ENCODE data around the gene EMP1.

Gene EMP1

DNA sequence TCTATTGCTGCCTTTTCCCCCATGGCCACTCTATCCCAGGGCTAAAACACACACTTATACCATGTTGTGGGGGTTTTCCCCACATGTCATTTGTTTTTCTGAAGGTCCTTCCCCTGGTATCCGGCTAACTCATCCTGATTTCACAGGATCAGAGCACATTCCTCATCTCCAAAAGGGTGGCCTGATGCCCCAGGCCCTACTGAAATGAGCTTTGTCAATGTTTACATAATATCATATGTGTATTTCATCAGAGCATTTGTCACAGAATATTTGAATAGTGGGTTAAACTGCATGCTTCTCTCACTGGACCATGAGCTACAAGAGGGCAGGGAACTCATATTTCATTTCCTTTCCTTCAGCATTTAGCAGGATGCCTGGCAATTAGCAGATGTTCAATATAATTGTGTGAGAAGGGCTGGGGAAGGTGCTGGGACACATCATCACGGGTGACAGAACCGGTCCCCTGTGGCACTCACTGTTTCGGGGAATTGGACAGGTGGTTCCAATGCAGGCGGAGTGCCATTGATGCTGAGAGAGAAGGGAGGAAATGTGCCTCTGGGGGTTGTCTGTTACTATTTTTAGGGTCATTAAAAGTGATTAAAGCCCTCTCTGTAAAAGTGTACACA is 26.8 kb downstream of the EMP1 start:
- DNase-seq (ENCODE audit: low read depth), result peak; percentile 51

- DNase-seq (ENCODE audit: low read depth), result no peak
Measured at GRCh38 chr12:13223941-13224340, 27.4 kb downstream of the EMP1 start.

DNA sequence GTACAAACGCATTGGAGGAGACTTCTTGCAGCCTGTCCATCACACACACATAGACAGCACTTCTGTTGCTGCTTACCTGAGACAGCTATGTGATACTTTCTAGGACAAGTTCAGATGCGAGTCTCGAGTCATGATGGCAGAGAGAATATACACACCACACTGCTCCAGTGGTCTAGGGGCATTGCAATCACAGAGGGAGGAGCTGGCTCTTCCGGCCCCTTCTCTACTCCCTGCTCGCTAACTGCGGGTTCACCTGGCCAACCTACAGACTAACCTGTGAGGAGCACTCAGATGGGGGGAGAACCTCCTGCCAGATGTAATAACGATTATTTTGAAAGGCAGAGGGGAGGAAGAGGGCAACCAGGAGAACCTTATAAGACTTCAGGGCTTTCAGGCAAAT is 30.7 kb downstream of the EMP1 start:
- no peak for DNase-seq (ENCODE audit: low read depth)

- no peak for DNase-seq (ENCODE audit: low read depth)
Measured at GRCh38 chr12:13228579-13228978, 32.1 kb downstream of the EMP1 start.

GRCh38 chr12:13229504-13229903 is 33.0 kb downstream of the EMP1 start:
- no peak for DNase-seq (ENCODE audit: low read depth)

DNA sequence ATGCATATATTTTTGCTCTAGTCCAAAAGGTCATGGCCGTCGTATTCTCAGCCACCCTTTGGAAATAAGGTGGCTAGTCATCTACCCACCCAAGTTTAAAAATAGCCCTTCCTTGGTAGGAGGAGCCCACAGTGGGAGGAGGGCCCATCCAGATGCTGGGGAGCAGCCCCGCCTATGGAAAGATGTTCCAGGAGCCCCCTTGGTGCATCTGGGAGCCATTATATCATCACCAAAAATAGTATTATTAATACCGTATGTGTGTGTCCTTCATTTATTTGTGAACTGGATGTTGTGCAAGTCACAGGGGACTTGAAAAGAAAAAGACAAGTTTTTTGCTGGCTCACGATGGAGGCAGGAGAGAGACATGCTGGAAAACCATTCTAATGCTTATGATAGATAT is 34.0 kb downstream of the EMP1 start:
- DNase-seq (ENCODE audit: low read depth), result no peak

- DNase-seq (ENCODE audit: low read depth), result peak; percentile 57
Measured at GRCh38 chr12:13233830-13234641, 37.5 kb downstream of the EMP1 start.

- no peak for DNase-seq (ENCODE audit: low read depth)
Measured at GRCh38 chr12:13238204-13238603, 41.7 kb downstream of the EMP1 start.

- DNase-seq (ENCODE audit: low read depth), result no peak
Measured at GRCh38 chr12:13241833-13242488, 45.4 kb downstream of the EMP1 start.

DNA sequence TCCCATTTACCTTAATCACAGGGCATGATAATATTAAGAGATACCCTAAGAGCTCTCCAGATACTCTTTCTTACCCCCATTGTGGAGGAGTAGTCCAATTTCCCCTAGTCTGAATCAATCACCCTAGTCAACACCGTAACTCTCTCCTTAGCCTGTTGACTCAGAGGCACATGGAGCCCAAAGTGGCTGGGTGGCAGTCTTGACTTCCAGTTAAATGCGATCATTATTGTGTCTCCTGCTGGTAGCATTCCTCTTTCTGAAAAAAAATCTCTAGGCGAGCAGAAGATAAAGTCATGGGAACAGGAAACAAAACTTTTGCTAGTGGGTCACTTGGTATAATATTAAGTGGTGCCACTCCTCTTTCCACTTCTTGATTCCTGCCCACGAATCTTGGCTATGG is 46.4 kb downstream of the EMP1 start:
- DNase-seq (ENCODE audit: low read depth), result no peak

DNA sequence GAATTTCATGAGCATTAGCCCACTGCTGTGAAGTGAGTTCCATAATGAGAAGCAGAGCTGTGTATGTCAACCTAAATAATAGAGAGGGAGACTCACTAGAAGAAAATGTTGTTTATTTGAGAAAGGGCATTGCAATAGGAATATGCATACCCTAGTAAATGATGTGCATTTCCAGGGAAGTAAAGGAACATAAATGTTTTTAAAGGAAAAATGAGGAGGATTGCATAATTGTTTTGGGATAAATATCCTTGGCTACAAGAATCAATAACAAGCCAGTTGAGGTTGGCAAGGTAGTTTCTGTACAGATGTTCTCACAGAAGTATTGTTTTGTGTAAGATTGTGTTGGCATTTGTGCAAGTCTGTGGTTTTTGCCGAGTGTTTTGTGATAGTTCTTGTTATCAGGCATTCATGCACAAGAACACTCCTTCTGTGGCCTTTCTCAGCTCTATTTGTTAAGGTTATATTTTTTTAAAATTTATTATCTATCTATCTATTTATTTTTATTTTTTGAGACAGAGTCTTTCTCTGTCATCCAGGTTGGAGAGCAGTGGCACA is 47.1 kb downstream of the EMP1 start:
- DNase-seq (ENCODE audit: low read depth), result no peak

DNA sequence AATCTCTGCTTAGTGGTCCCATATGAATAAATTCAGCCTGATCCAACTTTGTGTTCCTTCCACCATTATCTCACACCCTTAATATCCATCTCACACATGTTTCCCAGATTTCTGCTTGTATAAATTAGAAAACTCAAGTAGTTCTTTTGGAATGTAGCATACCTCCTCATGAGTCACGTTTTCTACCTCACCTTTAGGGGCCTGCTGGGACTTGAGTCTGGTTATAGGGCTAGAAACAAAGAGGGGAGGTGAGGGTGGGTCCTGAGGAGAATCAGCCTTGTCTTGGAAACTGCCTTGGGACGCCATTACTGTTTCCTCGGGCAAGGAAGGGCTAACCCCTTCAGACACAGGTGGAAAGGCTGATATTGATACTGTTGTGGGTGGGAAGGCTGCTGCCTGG is 51.1 kb downstream of the EMP1 start:
- DNase-seq (ENCODE audit: low read depth), result no peak

DNA sequence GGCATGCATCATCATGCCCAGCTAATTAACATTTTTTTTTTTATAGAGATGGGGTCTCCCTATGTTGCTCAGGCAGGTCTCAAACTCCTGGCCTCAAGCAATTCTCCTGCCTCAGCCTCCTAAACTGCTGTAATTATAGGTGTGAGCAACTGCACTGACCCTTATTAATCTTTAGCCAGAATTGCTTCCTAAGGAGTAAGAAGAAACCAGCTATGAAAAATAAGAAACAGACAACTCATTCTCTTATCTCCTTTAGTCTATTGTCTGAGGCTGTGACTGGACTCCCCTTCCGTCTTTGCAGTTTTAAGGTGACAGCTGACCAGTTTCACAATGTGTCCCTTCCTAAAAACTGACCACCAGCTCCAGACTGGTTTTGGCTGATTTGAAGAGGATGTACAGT is 52.4 kb downstream of the EMP1 start:
- DNase-seq (ENCODE audit: low read depth), result no peak

DNA sequence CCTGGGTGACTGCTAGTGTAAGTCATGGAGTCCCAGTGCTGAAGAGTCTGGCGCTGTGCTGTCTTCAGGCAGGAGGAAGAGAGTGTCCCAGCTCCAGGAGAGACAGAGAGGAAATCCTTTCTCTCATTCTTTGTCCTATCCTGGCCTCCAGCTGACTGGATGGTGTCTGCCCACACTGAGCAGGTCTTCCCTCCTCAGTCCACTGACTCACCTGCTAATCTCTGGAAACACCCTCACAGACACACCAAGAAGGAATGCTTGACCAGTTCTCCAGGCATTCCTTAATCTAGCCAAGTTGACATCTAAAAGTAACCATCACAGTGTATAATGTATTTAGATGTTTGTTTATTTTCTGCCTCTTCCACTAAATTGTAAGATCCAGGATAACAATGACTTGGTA is 53.9 kb downstream of the EMP1 start:
- no peak for DNase-seq (ENCODE audit: low read depth)

DNA sequence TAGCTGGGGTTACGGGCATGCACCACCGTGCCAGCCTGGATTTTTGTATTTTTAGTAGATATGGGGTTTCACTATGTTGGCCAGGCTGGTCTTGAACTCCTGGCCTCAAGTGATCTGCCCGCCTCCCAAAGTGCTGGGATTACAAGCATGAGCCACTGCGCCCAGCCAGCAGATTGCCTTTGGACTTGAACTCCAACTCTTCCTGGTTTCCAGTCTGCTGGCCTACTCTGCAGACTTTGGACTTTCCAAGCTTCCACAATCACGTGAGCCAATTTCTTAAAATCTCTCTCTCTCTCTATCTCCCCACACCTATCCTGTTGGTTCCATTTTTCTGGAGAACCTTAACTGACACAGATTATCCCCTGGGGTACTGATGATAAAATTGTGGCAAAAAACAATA is 55.0 kb downstream of the EMP1 start:
- DNase-seq (ENCODE audit: low read depth), result no peak

GRCh38 chr12:13252024-13252423 is 55.5 kb downstream of the EMP1 start:
- no peak for DNase-seq (ENCODE audit: low read depth)

- DNase-seq (ENCODE audit: low read depth), result no peak
Measured at GRCh38 chr12:13252616-13253015, 56.1 kb downstream of the EMP1 start.

GRCh38 chr12:13253966-13254760 is 57.6 kb downstream of the EMP1 start:
- no peak for DNase-seq (ENCODE audit: low read depth)

DNA sequence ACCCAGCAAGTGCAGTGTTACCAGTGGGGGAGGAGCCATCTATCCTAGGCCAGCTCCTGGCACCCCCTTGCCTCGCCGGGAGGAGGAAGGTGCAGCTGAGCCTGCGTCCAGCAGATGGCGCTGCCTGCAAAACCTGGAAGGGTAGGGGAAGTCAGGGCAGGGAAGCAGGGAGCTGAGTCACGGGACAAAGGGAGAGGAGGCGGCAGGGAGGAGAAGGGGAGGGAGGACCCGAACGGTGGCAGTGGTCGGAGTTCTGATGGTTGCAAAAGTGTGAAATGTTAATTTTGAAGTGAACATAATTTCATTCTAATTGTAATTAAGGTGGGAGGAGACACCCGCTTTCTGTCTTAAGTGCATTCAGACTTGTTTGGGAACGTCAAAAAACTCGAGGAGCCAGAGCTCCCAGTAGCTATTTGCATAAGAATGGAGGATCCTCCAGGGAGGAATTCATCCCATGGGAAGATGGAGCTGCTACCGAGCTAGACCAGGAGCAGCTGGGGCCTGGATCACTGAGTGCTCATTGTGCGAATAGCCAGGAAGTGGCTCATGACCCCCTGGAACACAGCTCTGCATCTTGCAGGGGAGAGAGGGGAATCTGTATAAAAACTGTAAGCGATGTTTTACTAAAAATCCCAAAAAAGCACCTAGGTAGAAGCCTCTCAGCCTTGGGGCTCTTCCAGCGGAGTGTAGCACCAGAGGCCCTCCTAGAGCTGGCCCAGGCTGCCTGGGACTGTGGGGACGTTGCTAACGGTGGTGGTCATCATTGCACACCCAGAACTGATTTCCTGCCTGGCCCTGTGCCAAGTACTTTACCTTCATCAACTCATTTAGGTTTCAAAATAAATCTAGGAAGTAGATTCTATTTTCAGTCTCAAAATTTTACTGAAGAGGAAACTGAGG is 59.5 kb downstream of the EMP1 start:
- peak; percentile 87 for DNase-seq (ENCODE audit: low read depth)

GRCh38 chr12:13256692-13257045 is 60.1 kb downstream of the EMP1 start:
- DNase-seq (ENCODE audit: low read depth), result no peak

DNA sequence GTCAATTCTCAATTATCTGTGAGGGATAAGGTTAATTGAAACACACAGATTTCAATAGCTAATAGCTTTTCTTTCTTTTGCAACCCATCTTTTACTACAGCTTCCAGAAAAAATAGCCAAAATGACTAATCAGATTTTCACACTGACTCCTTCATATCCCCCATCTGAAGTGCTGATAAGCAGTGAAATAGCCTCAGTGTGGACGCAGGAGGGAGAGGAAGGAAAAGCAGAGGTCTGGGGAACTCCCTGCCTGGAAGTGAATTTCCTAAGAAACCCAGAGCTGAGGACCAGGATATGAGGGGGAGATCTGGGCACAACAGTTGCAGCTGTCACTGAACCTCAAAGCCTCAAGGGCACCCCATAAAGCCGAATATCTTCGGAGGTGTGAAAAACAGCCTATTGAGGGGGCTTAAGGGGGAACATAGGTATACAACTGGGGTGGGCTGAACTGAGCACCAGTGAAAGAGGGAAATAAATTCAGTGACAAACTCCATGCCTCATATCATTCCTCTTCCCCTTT is 60.9 kb downstream of the EMP1 start:
- no peak for DNase-seq (ENCODE audit: low read depth)

Data from stromal cell of bone marrow (primary cell).